Activated T-cell treated with anti-CD3 and anti-CD28 coated beads for 4 hours (primary cell): ENCODE data around the gene OR5D18.
"Not testable (repeated sequence)": the region's sequence is repeated elsewhere in the genome, so short reads cannot be mapped to it uniquely, and the experiment has no call there.

Experiments
- DNase-seq: peaks from one replicate; pipeline ENCODE4 v3.0.0-alpha.2; 2020

Gene OR5D18

GRCh38 chr11:55819330-55819729, at the start of gene OR5D18:
Gene OR5D18, plus strand, starts transcription at chr11:55819630. Its CDS starts 0 bp downstream, at chr11:55819630.
- no peak for DNase-seq

GRCh38 chr11:55773138-55773537, 46.3 kb upstream of the OR5D18 start, which contains the start of gene OR5D13:
Gene OR5D13, plus strand, starts transcription at chr11:55773438. Its CDS starts 0 bp downstream, at chr11:55773438.
- DNase-seq, result no peak

DNA sequence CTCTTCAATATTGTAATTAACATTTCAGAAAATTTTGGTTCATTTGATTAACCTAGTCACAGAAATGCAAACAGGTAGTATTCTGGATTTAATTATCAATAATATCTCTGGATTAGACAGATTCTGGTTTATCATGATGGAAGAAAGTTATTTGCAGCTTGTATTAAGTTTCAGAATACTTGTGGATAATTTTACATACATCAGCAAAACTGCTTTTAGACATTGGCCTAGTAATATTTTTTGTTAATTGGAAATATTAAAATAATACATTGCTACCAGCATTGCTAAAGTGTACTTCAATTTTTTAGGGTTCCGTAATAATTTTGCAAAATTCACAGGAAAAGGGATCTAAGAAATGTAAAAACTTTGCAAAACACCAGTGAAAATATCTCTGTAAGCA, 27.8 kb upstream of the OR5D18 start:
- DNase-seq, result no peak

- DNase-seq, result no peak
Measured at GRCh38 chr11:55793321-55793720, 26.1 kb upstream of the OR5D18 start.

DNA sequence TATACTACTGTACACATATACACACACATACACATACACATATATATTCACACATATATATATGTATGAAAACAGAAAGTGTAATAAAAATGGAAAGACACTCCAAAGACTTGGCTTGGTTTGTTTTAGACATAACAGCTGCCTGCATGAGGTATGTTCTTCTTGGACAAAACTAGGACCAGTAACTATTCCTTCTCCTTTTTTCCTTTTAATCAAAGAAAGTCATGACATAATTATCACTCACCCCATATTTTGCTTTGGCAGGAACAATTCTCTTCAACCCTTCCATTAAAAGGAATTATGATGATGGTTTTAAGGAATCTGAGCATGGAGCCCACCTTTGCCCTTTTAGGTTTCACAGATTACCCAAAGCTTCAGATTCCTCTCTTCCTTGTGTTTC, 24.2 kb upstream of the OR5D18 start, which contains the start of gene OR5D14:
Gene OR5D14, plus strand, starts transcription at position 301 of the 400 bp plus-strand sequence. Its CDS starts 0 bp downstream, at position 301.
- no peak for DNase-seq

DNA sequence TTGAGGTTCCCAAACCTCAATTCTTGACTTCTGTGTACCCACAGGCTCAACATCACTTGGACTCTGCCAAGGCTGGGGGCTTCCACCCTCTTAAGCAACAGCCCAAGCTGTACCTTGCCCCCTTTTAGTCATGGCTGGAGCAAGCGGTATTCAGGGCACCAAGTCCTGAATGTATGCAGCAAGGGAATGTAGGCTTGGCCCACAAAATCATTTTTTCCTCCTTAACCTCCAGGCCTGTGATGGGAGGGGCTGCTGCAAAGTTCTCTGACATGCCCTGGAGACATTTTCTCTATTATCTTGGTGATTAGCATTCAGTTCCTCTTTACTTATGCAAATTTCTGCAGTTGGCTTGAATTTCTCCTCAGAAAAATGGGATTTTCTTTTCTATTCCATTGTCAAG, 13.2 kb upstream of the OR5D18 start:
- DNase-seq, result no peak

GRCh38 chr11:55811067-55811466, 8.4 kb upstream of the OR5D18 start, which contains the start of gene OR5L1:
Gene OR5L1, plus strand, starts transcription at chr11:55811367. Its CDS starts 100 bp downstream, at chr11:55811467.
- DNase-seq, result no peak

DNA sequence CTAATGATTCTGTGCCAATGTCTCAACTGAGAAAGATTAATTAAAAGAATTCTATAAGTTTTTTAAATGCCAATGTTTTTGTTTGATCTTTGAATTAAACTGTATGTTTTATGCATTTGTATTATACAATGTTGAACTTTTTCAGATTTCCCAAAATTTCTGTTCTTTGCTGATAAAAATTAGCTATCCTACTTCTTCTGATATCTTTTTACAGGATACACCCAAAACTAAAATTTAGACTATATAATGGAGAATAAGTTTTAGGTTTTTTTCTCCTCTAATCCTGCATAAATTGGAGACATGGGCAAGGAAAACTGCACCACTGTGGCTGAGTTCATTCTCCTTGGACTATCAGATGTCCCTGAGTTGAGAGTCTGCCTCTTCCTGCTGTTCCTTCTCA, 7.5 kb downstream of the OR5D18 start, which contains the start of gene OR5L2:
Gene OR5L2, plus strand, starts transcription at position 301 of the 400 bp plus-strand sequence. Its CDS starts 0 bp downstream, at position 301.
- DNase-seq, result no peak

- no peak for DNase-seq
Measured at GRCh38 chr11:55838452-55838851, 19.0 kb downstream of the OR5D18 start, which contains the start of gene OR5D16. Gene OR5D16, plus strand, starts transcription at chr11:55838752. Its CDS starts 0 bp downstream, at chr11:55838752.

- DNase-seq, result no peak
Measured at GRCh38 chr11:55847453-55847852, 28.0 kb downstream of the OR5D18 start.

- DNase-seq, result no peak
Measured at GRCh38 chr11:55849037-55849436, 29.6 kb downstream of the OR5D18 start.

- DNase-seq, result no peak
Measured at GRCh38 chr11:55852141-55852540, 32.7 kb downstream of the OR5D18 start.

DNA sequence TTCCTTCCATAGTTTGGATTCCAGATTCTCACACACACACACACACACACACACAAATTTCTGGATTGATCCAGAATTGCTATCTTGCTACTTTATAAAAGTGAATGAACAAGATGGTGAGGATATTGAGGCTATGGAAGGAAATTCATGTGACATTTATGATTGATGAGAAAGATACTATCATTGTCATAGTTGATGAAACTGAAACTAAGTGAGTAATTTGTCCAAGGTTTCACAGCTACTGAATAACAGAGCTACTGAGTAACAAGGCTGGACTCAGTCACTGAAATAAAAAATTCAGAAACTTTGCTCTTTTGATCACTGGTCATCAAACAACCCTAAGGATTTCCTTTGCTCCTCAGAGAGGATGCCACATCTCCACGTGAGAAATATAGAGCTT, 35.3 kb downstream of the OR5D18 start:
- no peak for DNase-seq

GRCh38 chr11:55867354-55867753, 47.9 kb downstream of the OR5D18 start:
- not testable (repeated sequence) for DNase-seq
